C4-2B (cell line): ENCODE measurements around the gene EVI5L.

Source experiments
- H3K27ac ChIP-seq: fragments of 450-650 bp; 2 replicates; pipeline ENCODE4 v1.5.1; 2017
- ZFX ChIP-seq: fragments of 450-650 bp; IDR thresholded peaks from 2 replicates; pipeline ENCODE4 v1.6.1; 2017
- TF ChIP-seq, protein P1 (sequence below): fragments of 450-650 bp; conservative IDR thresholded peaks from 2 replicates; pipeline ENCODE4 v1.5.1; 2017; ENCODE audit warnings: mild to moderate bottlenecking

EVI5L gene

DNA sequence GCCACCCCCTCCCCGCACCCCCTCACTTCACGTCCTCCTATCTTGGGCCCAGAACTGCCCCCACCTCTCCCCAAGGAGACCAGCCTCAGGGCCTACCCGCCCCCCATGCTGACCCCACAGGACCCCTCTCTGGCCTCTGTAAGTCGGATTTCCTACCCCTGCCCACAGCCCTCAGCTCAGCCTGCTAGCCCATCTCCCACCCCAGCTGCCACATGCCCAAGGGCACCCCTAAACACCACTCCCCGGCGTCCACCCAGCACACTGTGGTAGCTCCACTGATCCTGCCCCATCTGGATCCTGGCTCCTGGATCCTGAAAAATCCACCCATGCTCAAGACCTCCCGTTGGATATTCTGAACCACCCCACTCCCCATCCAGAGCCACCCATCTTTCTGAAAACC lies 805 bp downstream of the EVI5L start:
- no peak for TF ChIP-seq ZFX
- TF ChIP-seq, protein P1, sequence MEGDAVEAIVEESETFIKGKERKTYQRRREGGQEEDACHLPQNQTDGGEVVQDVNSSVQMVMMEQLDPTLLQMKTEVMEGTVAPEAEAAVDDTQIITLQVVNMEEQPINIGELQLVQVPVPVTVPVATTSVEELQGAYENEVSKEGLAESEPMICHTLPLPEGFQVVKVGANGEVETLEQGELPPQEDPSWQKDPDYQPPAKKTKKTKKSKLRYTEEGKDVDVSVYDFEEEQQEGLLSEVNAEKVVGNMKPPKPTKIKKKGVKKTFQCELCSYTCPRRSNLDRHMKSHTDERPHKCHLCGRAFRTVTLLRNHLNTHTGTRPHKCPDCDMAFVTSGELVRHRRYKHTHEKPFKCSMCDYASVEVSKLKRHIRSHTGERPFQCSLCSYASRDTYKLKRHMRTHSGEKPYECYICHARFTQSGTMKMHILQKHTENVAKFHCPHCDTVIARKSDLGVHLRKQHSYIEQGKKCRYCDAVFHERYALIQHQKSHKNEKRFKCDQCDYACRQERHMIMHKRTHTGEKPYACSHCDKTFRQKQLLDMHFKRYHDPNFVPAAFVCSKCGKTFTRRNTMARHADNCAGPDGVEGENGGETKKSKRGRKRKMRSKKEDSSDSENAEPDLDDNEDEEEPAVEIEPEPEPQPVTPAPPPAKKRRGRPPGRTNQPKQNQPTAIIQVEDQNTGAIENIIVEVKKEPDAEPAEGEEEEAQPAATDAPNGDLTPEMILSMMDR, result no peak
- peak overlapping the region; percentile 55 for H3K27ac ChIP-seq

DNA sequence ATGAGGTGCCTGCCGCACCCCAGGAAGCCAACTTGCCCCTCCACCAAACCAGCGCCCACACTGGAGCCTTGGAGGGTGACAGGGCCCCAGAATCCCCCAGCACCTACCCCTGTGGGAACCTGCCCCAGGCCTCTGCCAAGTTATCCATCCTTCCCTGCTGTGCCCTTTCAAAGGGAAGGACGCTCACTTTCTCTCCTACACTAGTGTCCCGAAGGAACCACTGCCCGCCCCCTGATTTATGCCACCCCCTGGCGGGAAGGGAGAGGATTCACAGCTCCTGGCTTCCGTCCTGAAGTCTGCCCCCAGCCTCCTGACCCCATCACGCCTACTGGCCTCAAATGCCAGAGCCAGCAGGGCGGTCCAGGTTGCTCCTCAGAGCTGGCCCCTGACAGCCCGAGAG lies 1.4 kb downstream of the EVI5L start:
- no peak for TF ChIP-seq ZFX
- TF ChIP-seq, protein P1, result no peak
- H3K27ac ChIP-seq, result no peak overlapping the region; the same call in 1 of the 2 replicates

DNA sequence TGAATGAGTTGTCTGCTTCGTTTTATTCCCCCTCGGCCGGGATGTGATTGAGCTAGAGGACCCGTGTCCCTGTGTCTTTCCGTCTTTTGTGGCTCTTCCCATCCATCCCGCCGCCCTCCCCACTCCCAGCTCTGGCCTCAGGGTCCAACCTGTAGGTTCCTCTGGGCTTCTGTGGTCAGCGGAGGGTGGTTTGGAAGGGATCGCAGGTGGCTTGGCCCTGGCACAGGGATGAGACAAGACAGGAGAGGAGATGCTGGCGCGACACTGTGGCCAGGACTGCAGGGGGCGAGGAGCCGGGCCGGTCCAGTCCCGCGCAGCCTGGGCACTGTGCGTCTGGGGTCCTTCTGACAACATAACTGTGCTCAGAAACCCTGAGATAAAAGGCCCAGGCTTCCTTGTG lies 2.0 kb downstream of the EVI5L start:
- no peak for TF ChIP-seq ZFX
- TF ChIP-seq, protein P1, result no peak
- H3K27ac ChIP-seq, result no peak overlapping the region; the same call in 1 of the 2 replicates

DNA sequence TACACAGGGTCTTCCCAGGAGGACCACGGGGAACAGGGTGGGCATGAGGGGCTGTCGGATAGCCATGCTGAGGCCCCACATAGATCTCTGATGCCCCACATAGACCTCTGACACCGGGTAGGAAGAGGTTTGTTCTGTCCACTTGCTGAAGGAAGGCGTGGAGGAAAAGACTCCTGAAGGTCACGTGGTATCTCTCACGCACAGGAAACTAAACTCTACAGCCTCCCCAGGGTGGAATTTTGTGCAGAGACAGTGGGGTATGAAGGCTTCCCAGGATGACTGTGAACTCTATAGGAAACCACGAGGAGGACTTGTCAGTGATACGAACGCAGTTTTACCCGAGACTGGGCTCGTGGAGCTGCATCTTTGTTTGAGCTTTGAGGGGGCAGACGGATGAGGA lies 2.8 kb downstream of the EVI5L start:
- TF ChIP-seq ZFX, result no peak
- TF ChIP-seq, protein P1, result no peak
- H3K27ac ChIP-seq, result peak overlapping the region; percentile 50

DNA sequence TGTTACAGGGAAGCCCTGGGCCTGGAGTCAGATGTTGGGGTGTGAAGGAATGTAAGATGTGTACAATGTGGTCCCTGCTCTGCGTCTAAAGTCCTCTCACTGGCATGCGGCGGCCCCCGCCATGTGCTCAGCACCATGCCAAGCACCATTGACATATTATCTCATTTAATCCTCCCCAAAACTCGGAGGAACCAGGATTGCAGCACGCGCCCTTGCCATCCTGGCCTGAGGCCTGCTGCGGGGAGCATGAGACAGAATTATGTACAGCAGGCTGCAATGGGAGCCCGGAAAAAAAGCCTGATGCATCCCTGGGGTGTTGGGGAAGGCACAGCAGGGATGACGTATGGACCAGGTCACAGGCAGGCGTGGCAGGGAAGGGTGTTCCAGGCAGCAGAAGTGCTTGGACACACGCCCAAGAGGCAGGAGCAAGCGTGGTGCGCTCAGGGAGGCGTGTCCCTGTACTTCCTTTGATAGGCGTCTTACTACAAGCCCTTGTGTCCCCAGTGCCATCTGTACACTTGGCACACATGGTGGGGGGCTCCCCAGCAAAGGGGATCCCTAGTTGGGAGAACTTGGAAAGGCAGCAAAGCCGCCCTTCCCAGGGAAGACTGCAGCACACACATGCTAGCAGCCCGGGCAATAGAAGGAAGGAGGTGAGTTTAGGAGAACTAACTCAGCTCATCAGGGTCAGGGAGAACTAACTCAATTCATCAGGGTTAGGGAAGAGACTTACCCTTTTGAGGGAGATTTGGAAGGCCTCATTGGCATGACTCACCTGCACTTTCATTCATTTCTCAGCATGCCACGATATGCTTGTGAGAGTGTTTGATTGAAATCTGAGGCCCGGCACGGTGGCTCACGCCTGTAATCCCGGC lies 3.4 kb downstream of the EVI5L start:
- TF ChIP-seq, protein P1, result no peak
- no peak for TF ChIP-seq ZFX
- peak overlapping the region; percentile 50 for H3K27ac ChIP-seq

DNA sequence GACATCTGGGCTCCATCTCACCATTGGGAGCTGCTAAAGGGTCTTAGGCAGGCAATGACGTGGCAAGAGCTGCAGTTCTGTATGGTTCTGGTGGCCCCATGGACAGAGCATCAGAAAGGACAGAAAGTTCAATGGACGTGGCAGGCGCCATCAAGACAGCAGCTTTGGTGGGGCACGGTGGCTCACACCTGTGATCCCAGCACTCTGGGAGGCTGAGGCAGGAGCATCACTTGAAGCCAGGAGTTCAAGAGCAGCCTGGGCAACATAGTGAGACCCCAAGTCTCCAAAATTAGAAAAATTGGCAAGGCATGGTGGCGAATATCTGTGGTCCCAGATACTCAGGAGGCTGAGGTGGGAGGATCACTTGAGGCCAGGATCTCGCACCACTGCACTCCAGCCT lies 9.5 kb downstream of the EVI5L start:
- no peak overlapping the region for H3K27ac ChIP-seq
- no peak for TF ChIP-seq ZFX
- TF ChIP-seq, protein P1, result no peak

DNA sequence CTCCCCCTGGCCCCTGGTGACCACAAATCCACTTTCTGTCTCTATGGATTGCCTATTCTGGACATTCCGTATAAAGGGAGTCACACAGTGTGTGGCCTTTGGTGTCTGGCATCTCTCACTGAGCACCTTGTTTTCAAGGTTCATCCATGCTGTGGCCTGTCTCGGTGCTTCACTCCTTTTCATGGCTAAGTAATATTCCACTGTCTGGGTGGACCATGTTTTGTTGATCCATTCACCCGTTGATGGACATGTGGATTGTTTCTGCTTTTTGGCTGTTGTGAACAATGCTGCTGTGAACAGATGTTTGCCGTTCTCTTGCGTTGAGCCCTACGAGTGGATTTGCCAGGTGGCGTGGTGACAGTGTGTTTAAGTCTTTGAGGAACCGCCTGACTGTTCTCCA lies 10.6 kb downstream of the EVI5L start:
- H3K27ac ChIP-seq, result no peak overlapping the region
- TF ChIP-seq ZFX, result no peak
- TF ChIP-seq, protein P1, result no peak
